GM18502 (cell line): ENCODE results near the gene HSH2D.

Experiments
- ATAC-seq: cut with Tn5 transposase; IDR thresholded peaks from one replicate; pipeline ENCODE4 v1.9.1; 2021; ENCODE audit warnings: mild to moderate bottlenecking; ENCODE audit not compliant: unreplicated experiment, poor library complexity

The HSH2D gene

GRCh38 chr19:16188521-16188920 lies 45.0 kb downstream of the HSH2D start:
- no peak for ATAC-seq

GRCh38 chr19:16190198-16190597 lies 46.7 kb downstream of the HSH2D start:
- ATAC-seq: no peak

GRCh38 chr19:16190736-16191135 lies 47.3 kb downstream of the HSH2D start:
- no peak for ATAC-seq

- ATAC-seq: no peak
These were observed 47.9 kb downstream of the HSH2D start for GRCh38 chr19:16191216-16191908.

GRCh38 chr19:16193466-16193865 lies 50.0 kb downstream of the HSH2D start:
- ATAC-seq: no peak

GRCh38 chr19:16197188-16197621 lies 53.7 kb downstream of the HSH2D start:
- peak; percentile 12 for ATAC-seq

- peak; percentile 82 for ATAC-seq
These were observed 54.3 kb downstream of the HSH2D start, which contains the start of gene AP1M1 for GRCh38 chr19:16197622-16198369. Gene AP1M1 (plus strand): TSS chr19:16197911. CDS start chr19:16198027, 116 bp downstream.

GRCh38 chr19:16198370-16198651 lies 54.8 kb downstream of the HSH2D start:
- ATAC-seq: no peak

- ATAC-seq: no peak
These were observed 55.9 kb downstream of the HSH2D start for GRCh38 chr19:16199275-16199932.

- no peak for ATAC-seq
These were observed 56.8 kb downstream of the HSH2D start for GRCh38 chr19:16200038-16201010.

- ATAC-seq: no peak
These were observed 57.5 kb downstream of the HSH2D start for GRCh38 chr19:16201011-16201391.

- ATAC-seq: no peak
These were observed 59.1 kb downstream of the HSH2D start for GRCh38 chr19:16202320-16203255.

GRCh38 chr19:16203256-16204004 lies 59.9 kb downstream of the HSH2D start:
- no peak for ATAC-seq

GRCh38 chr19:16204005-16204294 lies 60.5 kb downstream of the HSH2D start:
- no peak for ATAC-seq

GRCh38 chr19:16205205-16206045 lies 61.9 kb downstream of the HSH2D start:
- ATAC-seq: no peak

GRCh38 chr19:16206046-16206605 lies 62.6 kb downstream of the HSH2D start:
- ATAC-seq: no peak

- no peak for ATAC-seq
These were observed 63.2 kb downstream of the HSH2D start for GRCh38 chr19:16206637-16207036.

GRCh38 chr19:16207063-16207462 lies 63.6 kb downstream of the HSH2D start:
- no peak for ATAC-seq
